ENCODE results near the gene ANKRD34A.

Gene ANKRD34A

DNA sequence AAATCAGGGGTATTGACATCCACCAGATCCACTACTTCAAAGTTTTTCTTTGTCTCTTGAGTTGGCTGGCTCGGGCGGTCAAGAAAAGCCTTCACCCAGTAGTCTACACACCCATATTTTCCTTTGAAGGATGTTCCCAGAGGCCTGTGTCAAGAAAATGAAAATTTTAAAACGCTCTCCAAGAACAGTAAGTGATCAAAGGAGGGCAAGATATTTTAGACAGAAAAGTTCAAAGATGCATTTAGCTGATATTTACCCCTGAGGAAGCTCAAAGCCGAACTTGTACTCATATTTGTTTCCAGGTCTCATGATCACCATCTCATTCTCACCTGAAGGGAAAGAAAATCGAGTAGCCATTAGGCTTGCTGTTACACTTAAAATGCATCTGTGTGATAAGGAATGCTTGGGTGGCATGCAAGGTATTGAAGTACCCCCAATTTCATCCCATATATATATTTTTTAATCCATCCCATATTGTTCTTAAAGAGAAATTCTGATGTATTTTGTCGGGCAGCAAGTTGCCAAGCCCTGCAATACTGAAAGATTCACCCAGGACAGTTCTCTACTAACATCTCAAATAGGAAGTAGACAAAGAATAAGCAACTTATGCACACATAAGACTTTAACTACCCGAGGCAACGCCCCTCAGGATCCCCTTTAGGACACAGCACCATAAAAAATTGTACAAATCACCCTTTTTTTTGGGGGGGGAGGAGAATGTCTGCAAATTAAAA is 30.9 kb upstream of the ANKRD34A start:
- DNase-seq (ENCODE audit: insufficient read length, low spot score) (no peak), FAIRE-seq (no peak)
- no peak for TF ChIP-seq POLR2A (IDR thresholded peaks at IDR 0.05; ENCODE audit: low read depth, low read length)

DNA sequence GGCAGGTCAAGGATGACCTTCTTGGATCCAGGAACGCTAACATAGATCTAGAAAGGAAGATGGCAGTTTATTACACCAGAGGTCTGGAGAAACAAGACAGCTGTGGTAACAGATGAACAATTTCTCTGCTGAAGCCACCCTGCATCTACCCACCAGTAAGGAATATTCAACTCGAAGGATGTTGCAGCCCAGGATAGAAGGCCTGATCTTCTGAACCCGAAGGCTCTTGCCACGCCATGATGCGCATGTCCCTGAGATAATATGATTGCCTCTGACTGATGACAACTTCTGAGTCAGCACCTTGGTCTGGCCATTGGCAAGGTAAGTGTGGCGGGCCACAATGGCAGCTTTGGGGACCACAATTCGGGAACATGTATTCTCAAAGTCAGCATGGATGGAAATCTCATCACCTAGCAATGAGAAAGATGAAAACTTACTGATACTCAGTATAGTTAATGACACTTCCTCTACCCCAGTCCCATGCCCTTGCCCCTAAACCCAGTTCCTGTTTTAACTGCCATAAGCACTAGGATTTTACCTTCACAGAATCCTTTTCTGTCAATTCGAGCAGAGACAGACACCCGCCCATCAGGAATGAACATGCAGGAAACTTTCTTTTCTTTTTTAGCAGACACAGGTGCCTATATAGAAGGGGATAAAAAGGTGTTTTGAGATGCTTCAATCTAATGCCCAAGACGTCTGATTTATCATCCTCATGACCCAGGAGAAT is 30.2 kb upstream of the ANKRD34A start:
- FAIRE-seq: no peak

DNA sequence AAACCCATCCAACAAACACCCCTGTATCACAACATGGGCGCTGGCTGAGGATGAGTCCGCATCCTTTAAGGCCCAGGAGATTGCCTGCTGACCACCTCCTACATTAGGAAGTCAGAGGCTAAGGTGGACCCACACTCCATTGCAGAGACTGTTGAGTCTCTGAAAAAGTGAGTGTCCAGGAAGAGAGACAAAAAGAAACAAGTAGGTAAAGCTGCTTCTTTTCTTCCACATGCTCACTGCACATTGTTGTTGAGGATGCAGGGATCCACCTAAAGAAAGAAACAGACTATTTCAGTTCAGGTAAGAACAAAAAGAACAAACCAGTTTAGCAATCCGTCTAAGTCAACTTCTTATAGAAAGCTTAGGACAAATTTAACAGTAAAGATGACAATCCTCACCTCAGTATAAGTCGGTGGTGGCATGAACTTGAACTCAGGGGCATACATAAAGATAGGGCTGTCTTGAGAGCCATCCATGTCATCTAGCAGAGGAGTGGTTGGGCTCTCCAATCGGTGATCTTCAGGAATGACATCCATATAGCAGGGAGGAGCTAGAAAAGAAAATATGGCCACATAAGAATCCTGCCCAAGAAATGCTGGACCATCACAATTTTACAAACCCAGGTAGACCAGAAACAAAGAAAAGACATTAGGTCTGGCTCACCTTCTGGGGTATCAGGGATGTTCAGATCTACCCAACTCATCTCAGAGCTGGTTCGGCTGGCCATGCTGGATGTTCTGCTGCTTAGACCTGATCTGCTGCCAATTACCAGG is 29.4 kb upstream of the ANKRD34A start:
- no peak for DNase-seq (ENCODE audit: insufficient read length, low spot score)
- FAIRE-seq: no peak
- no peak for TF ChIP-seq POLR2A (IDR thresholded peaks at IDR 0.05; ENCODE audit: low read depth, low read length)

More for the DNA sequence above, 30.2 kb upstream of the ANKRD34A start:
- no peak for TF ChIP-seq POLR2A (IDR thresholded peaks at IDR 0.05; ENCODE audit: low read depth, low read length)
- no peak for DNase-seq (ENCODE audit: insufficient read length, low spot score)

DNA sequence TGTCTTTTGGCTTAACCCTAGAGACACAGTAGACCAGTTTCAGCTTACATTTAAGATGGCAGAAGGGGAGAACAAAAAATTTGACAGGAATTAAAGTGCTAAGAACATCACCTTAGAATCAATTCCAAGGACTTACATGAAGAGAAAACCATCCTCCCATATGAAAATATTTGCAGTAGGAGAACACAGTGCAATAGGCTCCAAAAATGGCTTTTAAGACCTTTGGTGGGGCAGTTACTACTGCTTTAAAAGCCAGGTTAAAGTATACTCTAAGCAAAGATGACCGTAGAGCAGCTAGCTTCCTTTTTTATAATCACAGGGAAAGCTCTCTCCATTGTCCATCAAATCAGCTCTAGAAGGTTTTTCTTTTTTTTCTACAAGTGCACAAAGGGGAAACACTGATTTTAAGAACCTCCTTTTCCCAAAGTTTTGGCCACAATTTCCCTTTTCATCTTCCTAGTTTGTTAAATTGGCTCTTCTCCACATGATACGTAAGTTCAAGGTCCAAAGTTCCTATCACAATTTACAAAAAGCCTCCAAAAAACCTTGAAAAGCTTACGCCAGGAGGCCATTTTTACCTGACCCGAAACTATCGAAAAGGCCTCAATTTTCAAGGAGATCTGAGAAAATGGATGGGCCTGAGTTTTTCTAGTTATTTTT is 28.7 kb upstream of the ANKRD34A start:
- no peak for DNase-seq (ENCODE audit: insufficient read length, low spot score)
- TF ChIP-seq POLR2A (IDR thresholded peaks at IDR 0.05; ENCODE audit: low read depth, low read length): no peak
- no peak for FAIRE-seq

DNA sequence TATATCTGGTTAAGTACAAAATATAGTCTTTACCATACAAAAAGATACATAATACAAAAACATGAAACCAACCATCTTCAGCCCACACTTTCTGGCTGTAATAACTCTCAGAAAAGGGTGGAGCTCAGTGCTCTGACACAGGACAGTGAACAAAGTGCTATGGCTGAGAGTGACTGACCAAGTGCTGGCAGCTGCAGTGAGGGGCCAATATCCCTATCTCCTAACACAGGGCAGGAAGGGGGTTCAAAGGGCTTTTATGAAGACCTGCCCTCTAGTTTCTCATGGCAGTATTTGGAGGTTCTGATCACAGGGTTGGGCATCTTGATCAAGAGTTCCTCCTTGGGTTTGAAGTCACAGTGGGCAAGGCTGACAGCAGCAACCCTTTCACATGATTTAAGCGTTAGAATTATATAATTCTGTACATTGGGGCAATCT is 28.1 kb upstream of the ANKRD34A start:
- DNase-seq (ENCODE audit: insufficient read length, low spot score) (no peak), FAIRE-seq (no peak)
- no peak for TF ChIP-seq POLR2A (IDR thresholded peaks at IDR 0.05; ENCODE audit: low read depth, low read length)

DNA sequence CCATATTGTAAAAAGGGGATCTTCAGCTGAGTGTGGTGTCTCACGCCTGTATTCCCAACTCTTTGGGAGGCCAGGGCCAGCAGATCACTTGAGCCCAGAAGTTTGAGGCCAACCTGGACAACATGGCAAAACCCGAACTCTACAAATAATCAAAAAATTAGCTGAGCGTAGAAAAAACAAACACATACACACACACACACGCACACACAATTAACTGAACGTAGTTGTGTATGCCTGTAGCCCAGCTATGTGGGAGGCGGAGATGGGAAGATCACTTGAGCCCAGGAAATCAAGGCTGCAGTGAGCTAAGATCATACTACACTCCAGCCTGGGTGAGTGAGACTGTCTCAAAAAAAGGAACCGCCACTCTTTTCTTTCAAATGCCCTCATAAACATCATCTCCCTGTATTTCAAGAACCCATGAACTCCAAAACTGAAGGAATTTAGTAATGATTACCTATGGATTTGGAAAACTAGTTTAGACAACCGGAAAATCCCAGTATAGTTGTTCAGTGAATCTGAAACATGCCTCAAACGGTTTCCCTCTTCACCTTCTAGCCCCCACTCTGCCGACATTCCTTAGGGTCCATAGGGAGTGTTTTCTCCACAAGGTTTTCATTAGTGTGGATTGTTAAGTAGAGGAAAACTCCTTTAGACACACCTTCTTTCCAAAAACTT is 27.5 kb upstream of the ANKRD34A start:
- FAIRE-seq: no peak
- no peak for DNase-seq (ENCODE audit: insufficient read length, low spot score)
- no peak for TF ChIP-seq POLR2A (IDR thresholded peaks at IDR 0.05; ENCODE audit: low read depth, low read length)

DNA sequence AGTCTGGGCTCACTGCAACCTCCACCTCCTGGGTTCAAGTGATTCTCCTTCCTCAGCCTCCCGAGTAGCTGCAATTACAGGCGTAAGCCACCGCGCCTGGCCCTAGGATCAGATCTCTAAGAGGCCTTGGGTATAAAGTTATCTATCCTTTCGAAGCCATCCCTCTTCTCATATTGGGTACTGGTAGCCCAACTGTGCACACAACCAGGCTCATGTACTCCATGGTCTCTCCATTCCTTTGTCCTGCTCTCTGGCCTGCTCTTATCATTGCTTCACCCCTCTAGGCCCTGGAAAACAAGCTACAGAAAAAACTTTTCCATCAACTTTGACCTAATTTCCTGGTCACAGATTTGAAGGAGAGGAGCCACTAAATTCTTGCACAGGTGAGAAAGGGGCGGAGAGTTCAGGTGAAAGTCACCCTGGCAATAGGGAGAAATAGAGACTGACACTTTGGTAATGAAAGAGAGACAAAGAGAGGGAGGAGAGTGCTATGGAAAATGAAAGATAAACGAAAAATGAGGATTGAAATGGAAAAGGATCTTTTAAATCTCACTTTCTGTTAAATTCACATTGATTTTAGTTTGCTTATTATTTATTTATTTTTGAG is 26.0 kb upstream of the ANKRD34A start:
- DNase-seq (ENCODE audit: insufficient read length, low spot score): no peak
- FAIRE-seq: no peak
- TF ChIP-seq POLR2A (IDR thresholded peaks at IDR 0.05; ENCODE audit: low read depth, low read length): no peak

DNA sequence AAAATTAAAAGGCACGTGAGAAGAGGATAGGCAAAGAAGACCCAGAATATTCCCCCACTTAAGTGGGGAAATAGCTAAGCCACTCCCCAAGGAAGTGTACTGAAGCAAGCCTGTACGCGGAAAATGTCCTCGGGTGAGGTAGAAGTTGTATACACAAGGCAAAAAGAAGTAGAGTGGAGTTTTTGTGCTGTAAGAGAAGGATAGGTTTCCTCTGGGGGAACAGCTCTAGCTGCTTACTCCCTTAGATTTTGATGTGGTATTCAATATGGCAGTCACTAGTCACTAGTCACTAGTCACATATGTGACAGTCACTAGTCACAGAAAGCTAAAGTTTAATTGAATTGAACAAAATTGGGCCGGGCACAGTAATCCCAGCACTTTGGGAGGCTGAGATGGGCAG is 24.4 kb upstream of the ANKRD34A start:
- TF ChIP-seq POLR2A (IDR thresholded peaks at IDR 0.05; ENCODE audit: low read depth, low read length): no peak
- FAIRE-seq (no peak), DNase-seq (ENCODE audit: insufficient read length, low spot score) (no peak)

DNA sequence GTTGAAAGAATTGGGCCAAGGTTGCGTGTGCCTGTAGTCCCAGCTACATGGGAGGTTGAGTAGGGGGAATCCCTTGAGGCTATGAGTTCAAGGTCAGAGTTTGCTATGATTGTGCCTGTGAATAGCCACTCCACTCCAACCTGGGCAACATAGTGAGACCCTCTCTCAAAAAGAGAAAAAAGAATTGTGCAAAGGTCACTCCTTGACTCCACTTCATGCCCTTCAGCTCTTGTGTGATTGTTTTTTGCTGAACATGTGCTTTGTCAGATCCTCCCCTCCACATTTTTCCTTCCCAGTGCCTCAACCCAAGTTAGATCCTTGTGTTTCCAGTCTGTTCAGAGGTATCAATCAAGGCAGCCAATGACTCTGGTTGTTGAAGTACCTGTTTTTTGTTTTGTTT is 23.6 kb upstream of the ANKRD34A start:
- DNase-seq (ENCODE audit: insufficient read length, low spot score) (no peak), FAIRE-seq (no peak)
- TF ChIP-seq POLR2A (IDR thresholded peaks at IDR 0.05; ENCODE audit: low read depth, low read length): no peak

DNA sequence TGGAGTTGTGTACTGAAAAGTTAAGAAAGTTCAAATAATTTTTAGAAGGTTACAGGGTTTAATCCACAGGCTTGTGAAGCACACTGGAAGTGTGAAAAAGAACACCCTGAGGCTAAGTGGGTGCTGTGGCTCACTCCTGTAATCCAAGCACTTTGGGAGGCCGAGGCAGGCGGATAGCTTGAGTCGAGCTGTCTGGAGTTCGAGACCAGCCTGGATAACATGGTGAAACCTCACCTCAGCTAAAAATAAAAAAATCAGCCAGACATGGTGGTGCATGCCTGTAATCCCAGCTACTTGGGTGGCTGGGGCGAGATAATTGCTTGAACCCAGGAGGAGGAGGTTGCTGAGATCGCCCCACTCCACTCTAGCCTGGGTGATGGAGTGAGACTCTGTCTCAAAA is 22.2 kb upstream of the ANKRD34A start:
- no peak for FAIRE-seq
- DNase-seq (ENCODE audit: insufficient read length, low spot score): no peak
- no peak for TF ChIP-seq POLR2A (IDR thresholded peaks at IDR 0.05; ENCODE audit: low read depth, low read length)

DNA sequence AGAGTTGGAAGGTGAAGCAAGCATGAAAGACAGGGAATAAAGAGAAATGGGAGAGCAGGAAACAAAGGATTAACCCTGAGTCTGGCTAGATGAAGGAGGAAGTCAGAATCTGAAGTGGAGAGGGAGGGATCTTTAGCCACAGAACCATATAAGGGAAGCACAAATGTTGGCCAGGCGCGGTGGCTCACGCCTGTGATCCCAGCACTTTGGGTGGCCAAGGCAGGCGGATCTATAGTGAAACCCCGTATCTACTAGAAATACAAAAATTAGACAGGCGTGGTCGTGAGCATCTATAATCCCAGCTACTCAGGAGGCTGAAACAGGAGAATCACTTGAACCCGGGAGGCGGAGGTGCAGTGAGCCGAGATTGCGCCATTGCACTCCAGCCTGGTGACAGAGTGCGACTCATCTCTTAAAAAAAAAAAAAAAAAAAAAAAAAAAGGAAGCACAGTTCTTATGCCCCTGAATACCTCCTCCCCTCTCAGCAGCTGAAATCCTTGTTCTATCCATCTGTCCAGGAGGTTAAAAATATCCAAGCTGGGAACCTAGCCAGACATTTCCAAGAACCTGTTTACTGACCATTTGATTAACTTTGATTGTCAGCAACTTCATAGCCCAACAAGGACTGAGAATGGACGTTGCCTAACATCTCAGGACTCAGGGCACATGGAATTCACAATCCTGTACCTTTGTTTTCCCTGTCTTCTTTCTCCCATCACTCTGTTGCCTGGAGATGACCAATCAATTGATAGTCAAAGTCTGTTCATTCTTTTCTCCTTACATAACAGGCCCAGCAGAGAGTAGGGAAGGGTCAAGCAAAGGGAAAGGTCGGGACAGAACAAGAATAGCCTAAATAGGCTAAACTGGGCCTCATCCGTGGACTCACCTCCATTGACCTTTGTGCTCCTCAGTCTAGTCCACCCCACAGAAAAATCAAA is 21.4 kb upstream of the ANKRD34A start:
- no peak for TF ChIP-seq POLR2A (IDR thresholded peaks at IDR 0.05; ENCODE audit: low read depth, low read length)
- DNase-seq (ENCODE audit: insufficient read length, low spot score) (no peak), FAIRE-seq (no peak)

DNA sequence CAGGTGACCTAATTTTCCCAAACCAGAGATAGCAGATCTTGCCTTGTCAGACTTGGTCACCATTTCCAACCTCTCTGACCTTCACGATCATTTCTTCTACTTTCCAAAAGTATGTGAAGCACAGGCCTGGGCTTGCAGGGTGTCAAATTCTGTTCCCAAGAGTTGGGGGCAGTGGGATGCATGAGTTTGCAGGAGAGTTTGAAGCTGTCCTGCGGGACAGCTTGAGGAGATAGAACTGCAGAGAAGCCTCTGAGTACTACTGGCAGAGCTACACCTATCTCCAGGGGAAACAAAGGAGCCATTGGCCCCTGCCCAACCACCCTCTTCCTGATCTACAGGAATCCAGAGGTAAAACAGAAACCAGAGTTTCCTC is 20.7 kb upstream of the ANKRD34A start:
- no peak for TF ChIP-seq POLR2A (IDR thresholded peaks at IDR 0.05; ENCODE audit: low read depth, low read length)
- no peak for DNase-seq (ENCODE audit: insufficient read length, low spot score)
- no peak for FAIRE-seq

All from H54 (cell line).